HG02642 (cell line): ENCODE results near the gene PTPN21.

Source experiments
- ATAC-seq: cut with Tn5 transposase; IDR thresholded peaks from one replicate; pipeline ENCODE4 v1.9.1; 2021; ENCODE audit warnings: mild to moderate bottlenecking; ENCODE audit not compliant: unreplicated experiment, poor library complexity

Gene PTPN21

DNA sequence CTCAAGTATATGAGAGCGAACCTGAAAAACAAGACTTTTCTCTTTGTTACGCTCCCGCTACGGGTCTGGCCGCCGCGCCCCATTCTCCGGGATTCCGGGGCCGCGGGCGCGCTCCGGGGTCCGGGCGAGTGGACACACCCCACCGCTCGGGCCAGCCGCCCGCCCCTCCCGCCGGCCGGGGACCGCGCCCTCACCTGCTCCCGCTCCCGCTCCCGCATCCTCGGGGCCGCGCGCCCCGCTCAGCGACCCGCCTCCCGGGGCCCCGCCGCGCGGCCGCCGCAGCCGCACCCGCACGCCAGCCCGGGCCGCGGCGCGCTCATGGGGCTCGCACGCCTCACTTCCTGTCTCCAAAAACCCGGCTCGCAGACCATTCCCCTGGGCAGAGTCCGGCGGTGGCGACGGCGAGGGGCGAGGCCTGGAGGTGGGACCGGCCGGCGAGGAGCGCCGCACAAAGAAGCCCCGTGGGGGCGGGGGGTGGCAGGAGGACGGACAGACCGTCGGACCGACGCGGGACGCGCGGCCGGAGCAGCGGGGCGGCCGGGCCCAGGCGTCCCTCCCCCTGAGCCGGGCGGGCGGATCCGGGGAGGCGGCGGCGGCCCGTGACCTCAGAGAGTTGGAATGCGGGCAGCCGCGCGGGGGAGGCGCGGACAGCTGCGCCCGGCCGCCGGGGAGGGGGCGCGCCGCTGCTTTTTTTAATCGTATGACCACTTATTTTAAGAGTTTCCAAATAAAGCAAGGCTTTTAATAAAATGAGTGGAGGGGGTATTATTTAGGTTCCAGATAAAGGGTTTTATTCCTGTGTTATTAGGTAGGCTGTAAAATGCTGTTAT lies at the start of gene PTPN21:
PTPN21 (minus strand) TSS at position 551 of the 830 bp plus-strand sequence. CDS start 4,590 bp downstream, outside the sequence.
- peak; percentile 52 for ATAC-seq

- ATAC-seq: no peak
Observed at GRCh38 chr14:88604212-88604611, 49.4 kb upstream of the PTPN21 start.

DNA sequence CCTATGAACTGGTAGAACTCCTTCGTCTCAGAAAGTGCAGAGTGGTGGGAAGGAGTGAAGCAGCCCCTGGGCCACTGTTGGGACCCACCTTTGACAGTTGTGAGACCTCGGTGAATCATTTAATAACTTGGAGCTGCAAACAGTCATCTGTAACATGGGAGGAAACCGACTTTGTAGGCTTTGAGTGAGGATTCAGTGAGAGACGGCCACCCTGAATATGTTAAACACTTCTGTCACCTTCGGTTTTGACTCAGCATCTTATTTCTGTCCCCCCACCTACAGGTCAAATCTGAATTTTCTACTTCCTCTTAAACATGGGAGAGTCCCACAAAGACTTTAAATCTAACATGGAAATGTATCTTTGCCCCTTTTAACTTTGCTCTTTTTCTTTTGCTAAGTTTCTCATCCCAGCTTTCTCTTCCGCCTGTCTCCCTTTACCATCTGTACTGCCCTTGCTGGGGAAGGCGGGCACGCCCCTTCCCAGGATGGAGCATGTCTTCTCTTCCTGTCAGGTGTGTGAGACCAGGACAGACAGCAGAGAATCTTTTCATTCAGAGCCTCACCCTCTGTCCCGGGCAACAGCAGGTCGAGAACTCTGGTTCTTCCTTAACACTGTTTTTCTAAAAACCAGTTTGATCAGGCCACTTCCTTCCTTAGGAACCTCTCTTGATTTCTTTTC lies 45.1 kb upstream of the PTPN21 start:
- ATAC-seq: peak; percentile 91

DNA sequence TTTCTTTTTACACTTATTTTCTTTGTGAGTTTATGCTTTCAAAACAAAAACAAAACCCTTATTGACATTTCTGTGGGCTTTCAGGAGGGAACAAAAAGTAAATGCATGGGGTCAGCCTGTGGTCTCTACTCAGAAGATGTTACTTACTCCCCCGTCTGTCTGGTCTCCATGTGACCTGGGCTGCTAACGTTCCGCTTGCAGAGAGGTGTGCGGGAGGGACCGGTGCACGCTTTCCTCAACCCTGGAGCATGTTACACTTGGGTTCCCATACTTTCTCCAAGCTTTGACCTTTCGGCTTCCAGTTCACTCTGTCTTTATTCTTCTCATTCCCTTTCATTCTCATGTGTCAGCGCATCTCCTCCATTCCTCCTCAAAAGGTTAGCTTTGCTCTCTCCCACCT lies 44.5 kb upstream of the PTPN21 start:
- peak; percentile 37 for ATAC-seq

- ATAC-seq: no peak
Observed at GRCh38 chr14:88598097-88598675, 43.4 kb upstream of the PTPN21 start.

DNA sequence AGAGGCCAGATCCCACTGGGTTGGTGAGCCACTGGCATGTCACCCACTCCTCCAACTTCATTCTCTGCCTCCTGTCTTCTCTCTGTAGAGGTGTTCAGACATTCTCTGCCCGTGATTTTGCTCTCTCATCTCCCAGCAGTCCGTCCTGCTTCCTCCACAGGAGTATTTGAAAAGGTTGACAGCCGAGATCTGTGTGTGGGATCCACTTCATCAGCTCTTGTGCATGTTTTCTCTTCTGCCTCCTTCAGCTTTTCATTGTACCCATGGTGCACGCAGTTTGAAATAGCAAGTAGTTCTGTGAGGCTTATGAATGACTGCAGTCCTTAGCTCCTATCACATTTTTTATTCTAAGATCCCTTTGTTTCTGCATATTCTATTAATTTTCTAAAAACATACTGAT lies 42.8 kb upstream of the PTPN21 start:
- no peak for ATAC-seq

DNA sequence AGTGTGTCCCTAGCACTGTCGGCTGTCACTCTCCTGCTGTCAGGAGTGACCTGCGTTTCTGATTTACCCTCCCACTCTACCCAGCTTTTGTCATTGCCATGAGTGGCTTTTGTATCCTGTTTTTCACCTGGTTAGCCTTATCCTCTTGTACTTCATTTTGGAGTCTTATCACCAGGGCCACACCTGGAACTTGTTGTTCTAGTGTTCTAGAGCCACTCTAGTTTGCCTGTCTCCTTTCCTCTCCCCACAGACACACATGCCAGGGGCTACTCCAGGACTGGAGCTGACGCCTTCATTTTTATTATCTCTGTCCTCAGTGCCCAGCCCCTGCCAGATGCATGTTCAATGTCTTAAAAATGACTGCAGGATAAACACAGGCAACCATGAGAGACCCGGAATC lies 42.2 kb upstream of the PTPN21 start:
- ATAC-seq: no peak

- no peak for ATAC-seq
Observed at GRCh38 chr14:88592031-88592430, 37.2 kb upstream of the PTPN21 start.

GRCh38 chr14:88590173-88590572 lies 35.4 kb upstream of the PTPN21 start:
- no peak for ATAC-seq

- ATAC-seq: no peak
Observed at GRCh38 chr14:88588081-88588480, 33.3 kb upstream of the PTPN21 start.

DNA sequence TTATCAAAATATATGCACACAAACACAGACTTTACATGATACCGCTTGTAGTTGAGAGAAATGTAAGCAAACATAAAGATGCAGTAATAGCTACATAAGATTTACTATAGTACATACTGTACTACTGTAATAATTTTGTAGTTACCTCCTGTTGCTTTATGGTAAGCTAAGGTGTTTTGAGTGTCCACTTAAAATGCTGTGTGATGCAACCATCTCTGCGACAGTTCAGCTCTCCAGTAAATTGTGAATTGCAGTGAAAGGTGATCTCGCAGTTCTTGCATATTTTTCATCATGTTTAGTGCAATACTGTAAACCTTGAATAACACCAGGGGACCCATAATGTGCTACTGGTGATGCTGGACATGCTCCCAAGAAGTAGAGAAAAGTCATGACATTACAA lies 29.6 kb upstream of the PTPN21 start:
- no peak for ATAC-seq

DNA sequence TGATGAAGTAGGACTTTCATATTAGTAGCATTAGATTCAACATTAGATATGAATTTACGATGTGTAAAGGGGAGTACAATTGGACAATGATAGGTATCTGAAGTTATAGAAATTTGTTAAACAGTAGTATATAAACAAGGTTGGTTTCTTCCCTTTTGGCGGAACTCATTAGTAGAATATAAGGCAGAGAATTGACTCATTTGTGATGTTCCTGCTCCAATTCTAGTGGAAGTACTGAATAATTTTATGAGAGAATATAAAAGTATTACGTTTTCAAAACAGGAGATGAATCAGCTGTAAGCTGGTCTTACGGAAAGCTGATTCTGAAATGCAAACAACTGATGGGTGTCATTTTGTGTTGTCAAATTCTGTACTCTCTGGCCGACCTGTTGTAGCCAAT lies 21.4 kb upstream of the PTPN21 start:
- ATAC-seq: no peak

DNA sequence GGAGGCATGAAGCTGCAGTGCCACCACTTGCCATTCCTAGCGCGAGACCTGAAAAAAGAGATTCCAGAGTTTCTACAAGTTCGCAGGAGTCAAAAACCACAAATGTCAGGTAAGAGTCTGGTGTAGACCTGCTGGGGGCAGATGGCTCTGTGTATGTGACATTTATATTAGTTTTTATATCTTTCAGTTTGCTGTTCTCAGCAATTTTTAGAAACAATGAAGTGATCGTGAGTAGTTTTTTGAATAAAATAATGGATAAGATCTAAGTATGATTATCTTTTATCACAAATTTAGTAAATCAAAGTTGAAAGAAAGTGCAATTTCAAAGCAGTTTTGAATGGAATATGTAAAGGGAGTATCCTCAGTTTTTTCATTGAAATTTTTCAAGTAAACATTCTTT lies 17.3 kb upstream of the PTPN21 start:
- ATAC-seq: no peak

DNA sequence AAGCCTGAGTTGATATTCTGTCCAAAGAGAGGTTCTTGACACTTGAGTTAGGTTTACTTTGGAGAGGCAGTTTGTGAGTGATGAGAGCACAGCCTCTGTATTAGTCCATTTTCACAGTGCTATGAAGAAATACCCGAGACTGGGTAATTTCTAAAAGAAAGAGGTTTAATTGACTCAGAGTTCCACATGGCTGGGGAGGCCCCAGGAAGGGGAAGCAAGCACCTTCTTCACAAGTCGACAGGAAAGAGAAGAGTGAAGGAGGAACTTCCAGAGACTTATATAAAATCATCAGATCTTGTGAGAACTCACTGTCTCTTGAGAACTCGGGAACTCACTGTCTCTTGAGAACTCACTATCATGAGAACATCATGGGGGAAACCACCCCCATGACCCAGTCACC lies 13.4 kb upstream of the PTPN21 start:
- no peak for ATAC-seq

GRCh38 chr14:88565427-88565826 lies 10.6 kb upstream of the PTPN21 start:
- ATAC-seq: no peak

DNA sequence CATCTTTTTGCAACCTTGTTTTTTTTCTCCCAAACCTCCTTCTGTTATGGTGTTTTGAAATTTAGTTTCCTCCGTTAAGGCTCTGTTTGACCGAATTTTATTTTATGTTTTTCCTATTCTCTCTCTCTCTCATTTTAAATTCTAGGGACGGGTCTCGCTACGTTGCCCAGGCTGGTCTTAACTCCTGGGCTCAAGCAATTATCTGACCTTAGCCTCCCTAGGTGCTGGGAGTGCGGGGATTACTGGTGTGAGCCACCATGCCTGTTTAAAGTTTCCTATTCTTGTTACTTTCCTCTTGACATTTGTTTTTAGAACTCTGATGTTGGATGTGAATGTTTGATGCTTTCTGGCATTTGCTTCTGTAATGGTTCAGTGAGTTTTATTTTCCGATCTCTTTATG lies 9.0 kb upstream of the PTPN21 start:
- no peak for ATAC-seq

- peak; percentile 97 for ATAC-seq
Observed at GRCh38 chr14:88562831-88563686, 8.3 kb upstream of the PTPN21 start, which contains the start of gene ZC3H14. Gene ZC3H14 (plus strand): TSS chr14:88563037. CDS start chr14:88563134, 97 bp downstream.

GRCh38 chr14:88562532-88562830 lies 7.7 kb upstream of the PTPN21 start:
- no peak for ATAC-seq

GRCh38 chr14:88559852-88560251 lies 5.0 kb upstream of the PTPN21 start:
- ATAC-seq: no peak

DNA sequence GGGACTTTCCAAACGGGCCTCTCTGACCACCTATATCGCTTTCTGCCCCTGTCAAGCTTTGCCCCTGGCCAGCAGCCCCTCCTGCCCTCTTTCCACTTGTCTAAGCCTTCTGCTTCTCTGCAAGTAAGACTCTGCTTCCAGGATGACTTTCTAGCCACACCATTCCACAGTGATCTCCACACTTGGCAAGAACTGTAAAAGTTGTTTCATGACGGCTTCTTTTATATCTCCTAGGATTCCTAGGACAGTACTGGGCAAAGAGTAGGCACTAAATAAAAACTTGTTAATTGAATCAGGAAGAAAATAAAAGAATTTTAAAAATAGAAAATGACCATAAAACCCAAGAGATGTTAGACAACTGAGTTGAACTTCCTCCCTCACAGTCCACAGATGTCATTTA lies 1.8 kb upstream of the PTPN21 start:
- no peak for ATAC-seq
